Mesendoderm (in vitro differentiated cells): ENCODE data around the gene PROM1.

Experiments
- DNase-seq: peaks from one replicate; pipeline ENCODE4 v3.0.0; 2013
- H2AK5ac ChIP-seq: 2 replicates; pipeline ENCODE4 v1.6.1; 2013; ENCODE audit warnings: low read length, inconsistent platforms
- H2BK120ac ChIP-seq: 2 replicates; pipeline ENCODE4 v1.6.1; 2013; ENCODE audit warnings: low read depth, mild to moderate bottlenecking, low read length, moderate library complexity, mixed read lengths
- H2BK15ac ChIP-seq: replicated peaks from 2 replicates; pipeline ENCODE4 v1.6.1; 2013; ENCODE audit warnings: low read depth, mild to moderate bottlenecking, moderate library complexity
- H2BK5ac ChIP-seq: 2 replicates; pipeline ENCODE4 v1.6.1; 2013; ENCODE audit warnings: low read length, inconsistent platforms
- H3K18ac ChIP-seq: 2 replicates; pipeline ENCODE4 v1.6.1; 2013; ENCODE audit warnings: mild to moderate bottlenecking, low read length, mixed read lengths
- H3K23ac ChIP-seq: one replicate; pipeline ENCODE4 v1.6.1; 2013; ENCODE audit warnings: low read length
- H3K27ac ChIP-seq: 2 replicates; pipeline ENCODE4 v1.5.1; 2013; ENCODE audit warnings: low read depth, mild to moderate bottlenecking, inconsistent platforms, low read length, moderate library complexity
- H3K27me3 ChIP-seq: 2 replicates; pipeline ENCODE4 v1.6.1; 2013; ENCODE audit warnings: low read length, control low read depth, mild to moderate bottlenecking, inconsistent platforms; ENCODE audit not compliant: insufficient read depth, poor library complexity
- H3K36me3 ChIP-seq: 2 replicates; pipeline ENCODE4 v1.6.1; 2013; ENCODE audit warnings: low read length, inconsistent platforms; ENCODE audit not compliant: control insufficient read depth, insufficient read depth
- H3K4ac ChIP-seq: one replicate; pipeline ENCODE4 v1.6.1; 2013; ENCODE audit warnings: low read depth, mild to moderate bottlenecking, low read length, moderate library complexity
- H3K4me1 ChIP-seq: 2 replicates; pipeline ENCODE4 v1.6.1; 2013; ENCODE audit warnings: low read depth, low read length, inconsistent platforms; ENCODE audit not compliant: control insufficient read depth
- H3K4me2 ChIP-seq: 2 replicates; pipeline ENCODE4 v1.6.1; 2013; ENCODE audit warnings: low read length
- H3K4me3 ChIP-seq: 2 replicates; pipeline ENCODE4 v1.5.1; 2013; ENCODE audit warnings: mild to moderate bottlenecking, low read length
- H3K56ac ChIP-seq: one replicate; pipeline ENCODE4 v1.6.1; 2013; ENCODE audit warnings: low read length
- H3K79me1 ChIP-seq: 2 replicates; pipeline ENCODE4 v1.6.1; 2013; ENCODE audit warnings: low read length, inconsistent platforms
- H3K79me2 ChIP-seq: 2 replicates; pipeline ENCODE4 v1.6.1; 2013; ENCODE audit warnings: mild to moderate bottlenecking, low read length; ENCODE audit not compliant: control insufficient read depth, insufficient read depth
- H3K9ac ChIP-seq: 2 replicates; pipeline ENCODE4 v1.6.1; 2013; ENCODE audit warnings: low read length, inconsistent platforms
- H4K5ac ChIP-seq: one replicate; pipeline ENCODE4 v1.6.1; 2013; ENCODE audit warnings: low read length
- H4K8ac ChIP-seq: one replicate; pipeline ENCODE4 v1.6.1; 2013; ENCODE audit warnings: low read depth, mild to moderate bottlenecking, control low read depth, low read length, moderate library complexity
- WGBS: extraction: QIAGEN DNeasy Blood & Tissue Kit; methylation state at CpG from one replicate; pipeline ENCODE4 v1.1.7; 2013; ENCODE audit warnings: low lambda C conversion rate, missing lambda C conversion rate; ENCODE audit not compliant: insufficient coverage; ENCODE audit errors: extremely low coverage; 5-methylcytosine and 5-hydroxymethylcytosine counted together

PROM1 gene

DNA sequence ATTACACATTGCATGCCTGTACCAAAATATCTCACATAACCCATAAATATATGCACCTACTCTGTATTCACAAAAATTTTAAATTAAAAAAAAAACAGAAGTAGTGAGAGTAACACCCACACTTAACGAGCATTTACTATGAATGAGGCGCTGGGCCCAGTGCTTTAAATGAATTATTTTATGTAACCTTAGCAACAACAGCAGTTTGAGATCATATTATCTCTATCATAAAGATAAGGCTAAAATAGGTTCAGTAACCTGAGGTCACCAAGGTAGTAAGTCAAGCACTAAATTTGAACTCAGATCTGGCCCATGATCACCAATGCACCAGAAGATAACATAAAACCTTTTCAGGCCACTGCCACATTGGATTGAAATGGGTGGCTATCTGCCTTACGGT lies 5.3 kb upstream of the PROM1 start:
- Histone ChIP-seq H3K79me1 (no peaks in the 10 kb centered on the region), H3K4me3 (no peak overlapping the region), H3K9ac (no peak overlapping the region), H3K23ac (no peak overlapping the region), H2BK5ac (no peak overlapping the region), H3K36me3 (no peaks in the 10 kb centered on the region), H3K27me3 (no peaks in the 10 kb centered on the region), H3K18ac (no peak overlapping the region), H2AK5ac (no peak overlapping the region), H3K4me2 (no peak overlapping the region), H3K4ac (no peak overlapping the region), H3K4me1 (no peaks in the 10 kb centered on the region), H2BK120ac (no peak overlapping the region), H4K5ac (no peak overlapping the region), H3K79me2 (no peaks in the 10 kb centered on the region), H3K56ac (no peak overlapping the region), H4K8ac (no peak overlapping the region), H2BK15ac (no peak overlapping the region), H3K27ac (no peak overlapping the region)
- no CpG with 5 or more reads among the region's 3 CpGs for WGBS
- no peak for DNase-seq

DNA sequence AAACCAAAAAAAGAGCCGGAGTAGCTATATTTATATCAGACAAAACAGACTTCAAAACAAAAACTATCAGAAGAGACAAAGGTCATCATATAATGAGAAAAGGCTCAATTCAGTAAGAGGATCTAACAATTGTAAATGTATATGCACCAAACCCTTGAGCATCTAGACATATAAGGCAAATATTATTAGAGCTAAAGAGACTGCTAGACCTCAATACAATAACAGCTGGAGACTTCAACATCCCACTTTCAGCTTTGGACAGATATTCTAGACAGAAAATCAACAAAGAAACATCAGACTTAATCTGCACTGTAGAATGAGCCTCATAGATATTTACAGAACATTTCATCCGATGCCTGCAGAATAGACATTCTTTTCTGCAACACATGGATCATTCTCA lies 4.8 kb upstream of the PROM1 start:
- H3K9ac ChIP-seq, result no peak overlapping the region
- H3K27ac ChIP-seq, result no peak overlapping the region
- no peak overlapping the region for H3K4me2 ChIP-seq
- H2BK120ac ChIP-seq, result no peak overlapping the region
- no peak overlapping the region for H4K8ac ChIP-seq
- DNase-seq, result no peak
- no peak overlapping the region for H2BK5ac ChIP-seq
- no peaks in the 10 kb centered on the region for H3K27me3 ChIP-seq
- H3K23ac ChIP-seq, result no peak overlapping the region
- H3K36me3 ChIP-seq, result no peaks in the 10 kb centered on the region
- H3K4me3 ChIP-seq, result no peak overlapping the region
- no peaks in the 10 kb centered on the region for H3K4me1 ChIP-seq
- no peak overlapping the region for H4K5ac ChIP-seq
- H3K79me2 ChIP-seq, result no peaks in the 10 kb centered on the region
- no peak overlapping the region for H3K56ac ChIP-seq
- H3K4ac ChIP-seq, result no peak overlapping the region
- no CpG with 5 or more reads among the region's 2 CpGs for WGBS
- no peaks in the 10 kb centered on the region for H3K79me1 ChIP-seq
- no peak overlapping the region for H2AK5ac ChIP-seq
- H3K18ac ChIP-seq, result no peak overlapping the region
- no peak overlapping the region for H2BK15ac ChIP-seq

DNA sequence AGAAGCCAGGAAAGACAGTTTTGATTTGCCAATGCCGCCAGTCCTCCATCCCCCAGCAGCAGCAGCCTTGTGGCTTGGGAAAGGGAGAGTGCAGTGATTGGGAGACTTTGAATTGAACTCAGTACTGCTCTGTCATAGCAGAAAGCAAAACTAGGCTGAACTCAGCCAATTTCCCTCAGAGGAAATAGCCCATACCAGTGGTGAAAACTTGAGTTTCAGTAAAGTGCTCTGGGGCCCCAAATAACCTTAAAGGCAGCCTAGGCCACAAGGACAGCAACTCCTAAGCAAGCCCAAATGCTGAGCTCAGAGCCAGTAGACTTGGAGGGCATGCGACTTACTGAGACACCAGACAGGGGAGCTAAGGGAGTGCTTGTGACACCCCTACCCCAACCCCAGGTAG lies 2.0 kb upstream of the PROM1 start:
- Histone ChIP-seq H3K4me2 (no peak overlapping the region), H3K79me2 (peaks cover 3% of the 10 kb centered on the region), H3K9ac (no peak overlapping the region), H4K8ac (no peak overlapping the region), H4K5ac (no peak overlapping the region), H3K4ac (peak overlapping the region; percentile 43), H2BK120ac (no peak overlapping the region), H2BK5ac (no peak overlapping the region), H2BK15ac (peak overlapping the region; percentile 79), H3K4me1 (no peaks in the 10 kb centered on the region), H2AK5ac (no peak overlapping the region), H3K79me1 (peaks cover 2% of the 10 kb centered on the region), H3K18ac (peak overlapping the region; percentile 36), H3K27me3 (no peaks in the 10 kb centered on the region), H3K4me3 (no peak overlapping the region), H3K23ac (no peak overlapping the region), H3K27ac (no peak overlapping the region), H3K56ac (no peak overlapping the region), H3K36me3 (no peaks in the 10 kb centered on the region)
- no CpG with 5 or more reads among the region's 2 CpGs for WGBS
- DNase-seq, result peak; percentile 30

DNA sequence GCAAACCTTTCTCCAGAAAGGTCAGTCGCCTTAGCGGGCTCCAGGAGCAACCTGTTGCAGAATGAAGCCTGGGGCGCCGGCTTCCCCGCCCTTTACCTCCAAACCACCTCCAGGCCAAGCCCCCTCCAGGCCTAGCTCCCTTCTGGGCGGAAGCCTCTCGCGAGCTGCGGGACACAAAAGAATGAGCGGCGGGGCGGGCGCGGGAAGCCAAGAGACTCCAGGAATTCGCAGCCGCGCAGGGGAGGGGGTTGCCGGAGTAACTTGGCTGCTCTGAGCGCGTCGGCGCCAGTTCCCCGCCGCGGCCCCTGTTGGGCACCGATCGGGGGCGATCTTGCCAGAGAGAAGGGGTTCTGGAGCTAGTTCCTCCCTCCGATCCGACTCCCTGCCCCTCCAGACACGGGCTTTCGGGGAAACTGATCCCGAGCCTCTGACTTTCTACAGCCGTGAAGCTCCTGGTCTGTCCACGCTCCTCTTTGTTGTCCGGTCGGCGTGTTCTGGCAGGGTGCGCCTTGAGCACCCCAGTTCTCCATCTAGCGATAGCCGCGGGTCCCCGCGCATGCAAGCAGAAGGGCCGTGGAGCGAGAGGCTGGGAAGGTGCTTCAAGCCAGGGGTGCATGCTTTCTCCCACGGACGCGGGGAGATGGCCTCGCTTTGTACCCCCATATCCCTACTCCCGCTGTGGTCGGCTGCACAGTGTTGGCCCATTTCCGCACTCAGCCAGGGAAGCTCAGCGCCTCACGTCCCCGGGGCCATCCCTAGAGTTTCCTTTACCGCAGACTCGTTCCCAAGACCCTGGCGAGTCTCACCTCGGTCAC lies 1.2 kb downstream of the PROM1 start:
- H3K23ac ChIP-seq, result peak overlapping the region; percentile 72
- H3K27ac ChIP-seq, result peak overlapping the region; percentile 36
- H3K18ac ChIP-seq, result peak overlapping the region; percentile 54
- no peaks in the 10 kb centered on the region for H3K4me1 ChIP-seq
- peak overlapping the region; percentile 94 for H3K9ac ChIP-seq
- peak; percentile 97 for DNase-seq
- peaks cover 12% of the 10 kb centered on the region for H3K79me1 ChIP-seq
- no peak overlapping the region for H2BK120ac ChIP-seq
- H4K8ac ChIP-seq, result no peak overlapping the region
- peak overlapping the region; percentile 99 for H3K4me2 ChIP-seq
- peak overlapping the region; percentile 81 for H3K4me3 ChIP-seq
- H3K36me3 ChIP-seq, result no peaks in the 10 kb centered on the region
- H2BK15ac ChIP-seq, result no peak overlapping the region
- peak overlapping the region; percentile 86 for H2BK5ac ChIP-seq
- H3K27me3 ChIP-seq, result no peaks in the 10 kb centered on the region
- peak overlapping the region; percentile 83 for H3K4ac ChIP-seq
- no peak overlapping the region for H4K5ac ChIP-seq
- peaks cover 20% of the 10 kb centered on the region for H3K79me2 ChIP-seq
- H3K56ac ChIP-seq, result peak overlapping the region; percentile 98
- peak overlapping the region; percentile 22 for H2AK5ac ChIP-seq
- no CpG with 5 or more reads among the region's 60 CpGs for WGBS

DNA sequence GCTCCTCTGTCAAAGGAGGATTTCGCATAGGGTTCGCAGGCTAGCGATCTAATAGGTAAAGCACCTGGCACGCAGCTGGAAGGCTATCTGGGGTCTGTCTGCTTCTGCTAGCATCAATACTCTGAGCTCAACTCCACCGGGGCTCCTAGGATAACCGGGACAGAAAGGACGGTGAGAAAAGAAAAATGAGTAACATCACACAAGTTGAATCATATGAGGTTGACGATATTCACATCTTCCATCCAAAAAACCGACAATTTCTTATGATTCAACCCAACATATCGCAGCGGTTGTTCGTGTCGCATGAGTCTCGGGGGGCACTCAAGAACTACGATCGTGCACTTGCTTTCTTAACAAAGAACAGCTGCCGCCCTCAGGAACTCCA lies 1.8 kb downstream of the PROM1 start:
- no peak overlapping the region for H3K27ac ChIP-seq
- H3K9ac ChIP-seq, result peak overlapping the region; percentile 94
- H3K56ac ChIP-seq, result peak overlapping the region; percentile 98
- H3K36me3 ChIP-seq, result no peaks in the 10 kb centered on the region
- H3K79me1 ChIP-seq, result peaks cover 12% of the 10 kb centered on the region
- no peak overlapping the region for H3K4ac ChIP-seq
- no peaks in the 10 kb centered on the region for H3K27me3 ChIP-seq
- no peak overlapping the region for H4K8ac ChIP-seq
- peak overlapping the region; percentile 34 for H3K4me3 ChIP-seq
- no peak overlapping the region for H3K18ac ChIP-seq
- peaks cover 20% of the 10 kb centered on the region for H3K79me2 ChIP-seq
- H2BK120ac ChIP-seq, result no peak overlapping the region
- no peaks in the 10 kb centered on the region for H3K4me1 ChIP-seq
- no peak overlapping the region for H2AK5ac ChIP-seq
- peak; percentile 20 for DNase-seq
- no peak overlapping the region for H4K5ac ChIP-seq
- no peak overlapping the region for H2BK5ac ChIP-seq
- no peak overlapping the region for H3K23ac ChIP-seq
- no CpG with 5 or more reads among the region's 17 CpGs for WGBS
- H3K4me2 ChIP-seq, result peak overlapping the region; percentile 99
- no peak overlapping the region for H2BK15ac ChIP-seq

DNA sequence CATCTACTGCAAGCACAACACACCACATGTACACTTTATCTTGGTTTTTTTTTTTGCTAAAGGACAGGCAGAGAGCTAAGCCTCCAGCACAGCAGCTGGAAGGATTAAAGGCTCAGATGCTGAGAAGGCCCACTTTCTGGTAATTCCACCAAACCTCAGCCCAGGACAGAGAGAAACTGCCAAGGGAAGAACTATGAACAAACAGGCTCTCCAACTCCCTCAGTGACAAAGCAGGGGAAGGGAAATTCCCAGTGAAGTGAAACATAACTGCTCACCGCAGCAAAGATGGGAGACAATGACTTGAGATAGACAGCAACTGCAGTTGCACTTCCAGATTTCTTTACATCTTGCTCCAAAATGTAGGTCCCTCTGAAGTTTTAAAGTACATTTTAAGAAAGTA lies 4.8 kb downstream of the PROM1 start:
- H3K79me2 ChIP-seq, result peaks cover 27% of the 10 kb centered on the region

More for the DNA sequence above, 4.8 kb downstream of the PROM1 start:
- no peaks in the 10 kb centered on the region for H3K27me3 ChIP-seq
- no peak overlapping the region for H3K4me3 ChIP-seq
- no peak overlapping the region for H4K8ac ChIP-seq
- no peak overlapping the region for H3K9ac ChIP-seq
- H3K56ac ChIP-seq, result no peak overlapping the region
- no peak overlapping the region for H3K27ac ChIP-seq
- WGBS, result no CpG with 5 or more reads among the region's 1 CpG
- no peak for DNase-seq
- H3K4ac ChIP-seq, result no peak overlapping the region
- no peak overlapping the region for H4K5ac ChIP-seq
- H3K23ac ChIP-seq, result no peak overlapping the region
- H3K79me1 ChIP-seq, result peaks cover 12% of the 10 kb centered on the region
- no peak overlapping the region for H2AK5ac ChIP-seq
- H2BK120ac ChIP-seq, result no peak overlapping the region
- no peak overlapping the region for H2BK5ac ChIP-seq
- H2BK15ac ChIP-seq, result no peak overlapping the region
- no peaks in the 10 kb centered on the region for H3K36me3 ChIP-seq
- no peak overlapping the region for H3K4me2 ChIP-seq
- no peak overlapping the region for H3K18ac ChIP-seq
- peaks cover 3% of the 10 kb centered on the region for H3K4me1 ChIP-seq
